Right ventricle myocardium superior (tissue), 1 donor: ENCODE results near the gene IRF8. TPM values are rescaled to one million over a fixed set of nuclear protein-coding genes. Genes with fewer than 3 reads are reported as not detected.
"Not testable (repeated sequence)": the region's sequence is repeated elsewhere in the genome, so short reads cannot be mapped to it uniquely, and the experiment has no call there.

Experiments
- ATAC-seq: fragments of 200-7000 bp; cut with Tn5 transposase; one replicate; pipeline ENCODE4 v1.9.1; 2020; ENCODE audit warnings: mild to moderate bottlenecking; ENCODE audit not compliant: poor library complexity
- DNase-seq: peaks from one replicate; pipeline ENCODE4 v3.0.0-alpha.2; 2020
- intact Hi-C: fragments of 100-400 bp; cut with DNase I; formaldehyde crosslinking; loops from one replicate; pipeline ENCODE4 v1.11.2; 2022
- long read RNA-seq: library from polyadenylated mRNA; unstranded; transcript quantifications from one replicate; pipeline ENCODE4 v2.0.0, GENCODE V29; 2021
- total RNA-seq: library from RNA; stranded (reverse); fragmentation: NEBNext Ultra II Directional; extraction: Animal tissue kit (Norgen Biotek cat#: 25700); gene quantifications from one replicate; pipeline ENCODE4 v1.2.1, GENCODE V29; 2021
- donor health status: DM: no; HTN: yes; CAD: no; lungs with severe emphysema.

IRF8 gene
- 3.0 TPM for total RNA-seq
- long read RNA-seq, transcript IRF8-201 (9 exons, 3,030 nt): major isoform, 5 of 6 reads
- long read RNA-seq, partial matches to known transcripts: 0 of 6 reads
- long read RNA-seq, other reads (novel, unspliced or antisense): 1 of 6 reads

- intact Hi-C loops: no loop called here
- peak; percentile 94 for ATAC-seq
- peak; percentile 88 for DNase-seq
Observed at GRCh38 chr16:85898521-85899442, at the start of gene IRF8. TSS of gene IRF8 (plus strand) at chr16:85899162. CDS start at chr16:85903016, 3,854 bp downstream.

- no peak for DNase-seq
- ATAC-seq: no peak
- intact Hi-C loops: no loop called here
Observed at GRCh38 chr16:85849388-85849787, 49.6 kb upstream of the IRF8 start.

DNA sequence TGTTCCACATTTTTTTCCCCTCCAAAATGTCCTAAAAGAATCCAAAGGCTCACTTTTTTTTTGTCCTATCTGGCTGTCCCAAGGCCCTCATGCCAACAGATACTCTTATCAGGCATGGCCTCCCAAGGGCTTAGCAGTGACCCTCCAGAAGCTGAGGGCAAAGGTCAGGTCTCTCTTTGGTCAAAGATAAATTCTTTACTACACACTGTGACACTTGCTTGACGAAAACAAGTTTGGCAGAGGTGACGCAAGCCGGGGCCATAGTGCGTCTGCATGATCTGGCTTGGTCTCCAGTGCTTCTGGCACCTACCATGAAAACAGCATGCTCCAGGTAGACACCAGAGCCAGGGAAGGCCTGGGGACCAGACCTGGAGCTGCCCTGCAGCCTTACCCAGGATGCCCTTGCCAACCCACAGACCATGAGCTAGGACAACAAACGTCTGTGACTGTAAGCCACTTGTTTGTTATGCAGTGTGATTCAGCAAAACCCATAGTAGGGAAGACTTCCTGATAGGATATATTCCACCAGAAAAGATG lies 48.5 kb upstream of the IRF8 start:
- intact Hi-C loops: no loop called here
- no peak for ATAC-seq
- DNase-seq: no peak

DNA sequence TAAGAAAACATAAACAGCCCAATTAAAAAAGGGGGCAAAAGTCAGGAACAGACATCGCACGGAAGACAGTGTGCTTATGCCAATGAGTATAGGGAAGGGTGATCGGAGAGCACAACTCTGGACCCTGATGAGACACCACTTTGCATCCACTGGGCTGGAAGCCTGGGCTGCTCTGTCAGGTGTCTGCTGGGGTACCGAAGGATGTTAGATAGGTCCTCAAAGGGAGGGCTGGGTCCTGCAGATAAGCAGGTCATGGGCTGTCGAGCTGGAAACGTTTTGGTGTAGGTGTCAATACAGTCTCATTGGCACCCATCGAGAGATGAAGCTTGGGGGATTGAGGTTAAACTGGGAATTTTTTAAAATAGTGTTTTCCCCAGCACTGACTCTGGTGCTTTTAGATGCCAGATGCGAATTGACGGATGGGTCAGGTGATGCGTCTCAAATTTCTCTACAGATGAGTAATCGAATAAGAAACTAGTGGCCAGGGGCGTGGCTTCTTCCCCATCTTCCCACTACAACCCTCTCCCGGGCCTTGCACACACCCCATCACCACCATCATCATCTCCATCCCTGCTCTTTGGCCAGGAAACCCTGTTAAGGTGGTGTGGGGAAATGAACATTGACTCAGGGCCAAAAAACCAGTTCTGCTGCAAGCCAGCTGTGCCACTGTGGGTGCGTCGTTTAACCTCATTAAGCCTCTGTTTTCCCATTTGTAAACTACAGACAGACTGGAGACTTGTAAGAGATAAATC lies 47.8 kb upstream of the IRF8 start:
- no peak for ATAC-seq
- intact Hi-C loops: no loop called here
- no peak for DNase-seq

- ATAC-seq: peak; percentile 48
- DNase-seq: no peak
- intact Hi-C loops: no loop called here
Observed at GRCh38 chr16:85853547-85854545, 45.1 kb upstream of the IRF8 start.

DNA sequence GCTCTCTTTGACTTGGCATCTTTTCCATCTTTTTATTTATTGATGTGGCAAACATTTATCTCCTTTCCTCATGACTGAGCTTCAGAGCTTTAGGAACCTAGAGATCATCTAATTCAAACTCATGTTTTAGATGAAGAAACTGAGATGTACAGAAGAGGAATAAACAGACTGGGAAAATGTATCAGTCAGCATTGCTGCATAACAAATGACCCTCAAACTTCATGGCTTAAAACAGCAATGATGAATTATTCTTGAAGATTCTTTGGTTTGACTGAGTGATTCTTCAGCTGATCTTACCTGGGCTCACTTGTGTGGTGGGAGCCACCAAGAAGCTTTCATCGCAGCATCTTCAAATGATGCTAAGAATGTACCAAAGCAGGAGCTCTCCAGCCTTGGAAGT lies 44.0 kb upstream of the IRF8 start:
- DNase-seq: no peak
- no peak for ATAC-seq
- intact Hi-C loops: no loop called here

DNA sequence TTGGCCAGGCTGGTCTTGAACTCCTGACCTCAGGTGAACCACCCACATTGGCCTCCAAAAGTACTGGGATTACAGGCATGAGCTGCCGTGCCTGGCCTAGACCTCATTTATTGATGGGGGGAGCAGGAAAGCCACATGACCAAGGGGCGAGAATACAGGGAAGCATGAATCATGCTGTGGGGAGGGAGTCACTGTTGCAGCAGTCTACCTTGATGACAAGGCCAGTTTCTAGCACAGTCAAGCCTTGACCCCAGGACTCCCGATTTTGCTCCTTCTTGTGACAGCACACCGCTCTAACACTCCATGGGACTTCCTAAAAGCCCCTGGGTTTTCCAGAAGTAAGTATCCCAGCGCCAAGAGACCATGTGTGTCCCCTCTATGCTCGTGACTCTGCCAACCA lies 42.9 kb upstream of the IRF8 start:
- intact Hi-C loops: no loop called here
- no peak for ATAC-seq
- no peak for DNase-seq

DNA sequence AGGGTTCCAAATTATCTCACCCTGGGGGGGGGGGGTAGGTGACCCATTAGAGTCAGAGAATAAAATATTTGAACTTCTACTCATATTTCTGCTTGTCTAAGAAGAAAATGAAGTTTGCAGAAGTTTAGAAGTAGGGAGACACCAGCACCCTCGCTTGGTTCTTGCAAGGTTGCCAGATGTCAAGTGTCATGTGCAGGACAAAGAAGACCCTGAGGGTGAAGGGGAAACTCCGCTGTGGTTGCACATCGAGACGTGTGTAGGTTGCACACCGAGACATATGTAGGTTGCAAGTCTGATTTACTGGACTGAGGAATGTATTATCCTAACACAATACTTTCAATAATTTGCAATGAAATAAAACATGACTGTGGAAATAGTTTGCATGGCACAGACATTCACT lies 42.4 kb upstream of the IRF8 start:
- no peak for ATAC-seq
- intact Hi-C loops: no loop called here
- no peak for DNase-seq

GRCh38 chr16:85857406-85857805 lies 41.6 kb upstream of the IRF8 start:
- DNase-seq (no peak), ATAC-seq (no peak)
- intact Hi-C loops: no loop called here

GRCh38 chr16:85858571-85858970 lies 40.4 kb upstream of the IRF8 start:
- DNase-seq, intact Hi-C loops, ATAC-seq: not testable (repeated sequence)

- DNase-seq: no peak
- intact Hi-C loops: no loop called here
- ATAC-seq: no peak
Observed at GRCh38 chr16:85858984-85859817, 39.8 kb upstream of the IRF8 start.

DNA sequence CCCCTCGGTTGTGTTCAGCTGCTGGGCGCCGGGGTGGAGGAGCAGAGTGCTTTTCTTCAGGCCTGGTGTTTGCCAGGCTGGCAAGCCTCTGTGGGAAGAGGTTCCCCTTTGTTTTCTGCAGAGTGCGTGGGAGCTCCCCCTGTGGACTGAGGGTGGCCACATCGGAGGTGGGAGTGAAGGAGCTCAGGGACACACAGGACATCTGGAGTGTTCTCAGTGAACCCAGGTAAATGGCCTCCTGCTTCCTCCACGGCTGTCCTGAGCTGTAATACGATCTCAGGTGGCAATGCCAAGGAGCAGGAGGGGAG lies 39.2 kb upstream of the IRF8 start:
- ATAC-seq (no peak), DNase-seq (no peak)
- intact Hi-C loops: no loop called here

DNA sequence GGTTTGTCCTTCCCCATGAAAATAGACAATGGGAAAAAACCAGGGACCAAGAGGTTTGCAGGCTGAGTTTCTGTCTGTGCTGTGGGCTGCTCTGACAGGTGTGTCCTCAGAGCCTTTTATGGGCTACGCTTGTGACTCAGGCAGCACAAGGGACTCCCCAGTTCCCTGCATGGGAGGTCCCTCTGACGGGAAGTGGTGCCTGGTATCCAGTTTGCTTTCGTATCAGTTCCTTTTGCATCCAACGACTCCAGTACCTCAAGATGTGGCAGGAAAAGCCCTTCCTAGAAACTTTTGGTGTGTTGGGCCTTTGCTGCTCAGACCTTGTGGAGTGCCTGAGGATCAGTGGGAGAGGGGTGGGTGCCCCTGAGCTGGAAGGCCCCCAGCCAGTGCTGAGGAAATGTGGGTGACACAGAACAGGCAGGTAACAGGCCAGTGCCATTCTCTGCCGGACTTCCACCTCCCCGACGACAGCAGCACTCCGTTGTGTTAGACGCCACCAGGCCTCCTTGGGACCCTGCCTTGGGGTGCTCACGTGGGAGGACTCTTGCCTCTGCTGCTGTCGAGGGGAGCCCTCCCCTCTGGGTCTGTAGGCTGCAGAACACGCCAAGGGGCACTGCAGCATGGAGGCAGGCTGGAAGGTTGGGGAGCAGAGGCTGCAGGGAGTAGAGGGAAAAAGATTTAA lies 38.4 kb upstream of the IRF8 start:
- ATAC-seq: no peak

DNA sequence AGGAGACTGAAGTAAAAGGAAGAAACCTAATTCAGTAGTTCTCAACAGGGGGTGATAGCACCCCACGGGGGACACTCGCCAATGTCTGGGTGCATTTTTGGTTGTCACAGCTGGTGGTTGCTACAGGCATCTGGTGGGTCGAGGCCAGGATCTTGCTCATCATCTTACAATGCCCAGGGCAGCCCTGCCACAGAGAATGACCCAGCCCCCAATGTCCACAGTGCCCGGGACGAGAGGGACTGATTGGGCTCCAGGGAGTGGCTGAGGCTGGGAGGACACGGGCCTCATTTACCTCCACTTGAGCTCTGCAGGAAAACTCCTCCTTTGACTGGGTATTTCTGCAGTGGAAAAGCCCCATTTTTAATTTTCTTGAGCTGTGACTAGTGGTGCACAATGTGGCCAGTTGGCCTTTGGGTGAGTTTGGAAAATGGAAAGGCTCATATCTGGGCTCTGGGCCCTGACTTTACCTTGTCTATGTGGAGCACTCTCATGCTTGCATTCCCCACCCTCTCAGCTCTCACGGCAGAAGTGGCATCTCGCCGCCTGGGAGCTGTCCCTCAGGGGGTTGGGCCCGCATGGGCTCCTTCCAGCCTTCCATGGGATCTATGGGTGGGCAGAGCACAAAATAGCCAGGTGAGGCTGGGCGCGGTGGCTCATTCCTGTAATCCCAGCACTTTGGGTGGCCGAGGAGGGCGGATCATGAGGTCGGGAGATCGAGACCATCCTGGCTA lies 37.7 kb upstream of the IRF8 start:
- no peak for ATAC-seq
- DNase-seq: no peak
- intact Hi-C loops: no loop called here

More for the DNA sequence above, 38.4 kb upstream of the IRF8 start:
- intact Hi-C loops: no loop called here
- DNase-seq: no peak

DNA sequence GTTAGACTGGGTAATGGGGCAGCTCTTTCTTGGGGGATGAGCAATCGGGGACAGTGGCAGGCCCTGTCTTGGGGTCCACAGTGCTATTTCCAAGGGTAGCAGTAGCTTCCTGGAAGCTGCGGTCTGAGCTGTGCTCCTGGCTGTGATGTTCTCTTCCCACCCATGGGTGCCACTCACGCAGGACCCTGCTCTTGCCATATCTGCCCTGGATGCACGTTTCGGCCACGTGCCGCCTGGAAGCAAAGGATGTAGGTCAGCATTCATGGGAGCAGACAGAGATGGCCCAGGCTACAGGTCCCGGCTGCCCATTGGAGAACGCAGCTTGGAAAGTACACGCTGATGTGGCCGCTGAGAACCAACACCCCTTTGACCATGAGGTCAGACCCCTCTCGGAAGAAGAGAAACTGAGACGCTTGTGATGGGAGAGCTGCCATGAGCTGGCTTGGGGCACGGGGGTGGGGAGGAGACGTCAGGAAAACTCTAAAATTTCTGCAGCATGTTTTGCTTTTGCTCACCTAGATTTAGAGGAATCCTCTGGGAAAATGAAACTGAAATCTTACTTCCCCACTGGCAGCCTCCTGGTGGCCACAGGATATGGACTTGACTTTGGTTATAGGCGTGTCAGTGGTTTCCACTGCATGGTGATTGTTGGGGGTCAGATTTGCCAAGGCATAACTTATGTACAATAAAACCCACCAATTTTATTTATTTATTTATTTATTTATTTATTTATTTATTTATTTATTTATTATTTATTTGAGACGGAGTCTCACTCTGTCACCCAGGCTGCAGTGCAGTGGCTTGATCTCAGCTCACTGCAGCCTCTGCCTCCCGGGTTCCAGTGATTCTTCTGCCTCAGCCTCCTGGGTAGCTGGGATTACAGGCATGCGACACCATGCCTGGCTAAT lies 36.2 kb upstream of the IRF8 start:
- intact Hi-C loops: no loop called here
- no peak for ATAC-seq
- DNase-seq: no peak

DNA sequence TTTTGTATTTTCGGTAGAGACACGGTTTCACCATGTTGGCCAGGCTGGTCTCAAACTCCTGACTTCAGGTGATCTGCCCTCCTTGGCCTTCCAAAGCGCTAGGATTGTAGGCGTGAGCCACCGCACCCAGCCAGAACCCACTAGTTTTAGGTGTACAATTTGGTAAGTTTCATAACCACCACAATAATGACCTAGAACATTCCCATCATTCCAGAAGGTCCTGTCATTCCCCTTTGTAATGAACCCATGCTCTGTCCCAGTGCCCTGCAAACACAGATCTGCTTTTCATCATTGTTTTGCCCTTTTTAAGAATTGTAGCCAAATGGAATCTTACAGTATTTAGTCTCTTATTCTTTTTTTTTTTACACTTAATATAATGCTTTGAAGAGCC lies 35.6 kb upstream of the IRF8 start:
- ATAC-seq (no peak), DNase-seq (no peak)
- intact Hi-C loops: no loop called here
